HepG2 (cell line): ENCODE results near the gene C1S. TPM values are rescaled to one million over a fixed set of nuclear protein-coding genes. Genes with fewer than 3 reads are reported as not detected.

Source experiments
- ATAC-seq: fragments of 200-7000 bp; cut with Tn5 transposase; 3 replicates; pipeline ENCODE4 v1.9.1; 2020; ENCODE audit warnings: mild to moderate bottlenecking, moderate library complexity
- BruUV-seq: library from RNA; stranded (reverse); fragments of 400-500 nt; replicated peaks from 2 replicates; lab custom pipeline; 2021; lab: Mats Ljungman, UMichigan
- CTCF ChIA-PET: fragments of 300-600 bp; formaldehyde crosslinking; extraction: SDS; loops from one replicate; lab custom pipeline; 2021; ENCODE audit warnings: low total read pairs, inconsistent platforms, low intra/inter-chr PET ratio; lab: Yijun Ruan, JAX
- POLR2A ChIA-PET: fragments of 350-600 bp; sonication (Branson Sonifier 250); formaldehyde crosslinking; loops from one replicate; lab custom pipeline; 2020; ENCODE audit warnings: antibody characterized with exemption, inconsistent platforms; lab: Yijun Ruan, JAX
- DNase-seq: peaks from one replicate; pipeline ENCODE4 v3.0.0-alpha.2; 2015; ENCODE audit warnings: low spot score
- FAIRE-seq: peaks from 3 replicates; lab custom pipeline; 2011; peaks lifted over from hg19 to GRCh38; lab: Jason Lieb, UNC
- H2AFZ ChIP-seq: one replicate; pipeline ENCODE4 v1.6.1; 2011; ENCODE audit warnings: low read length, inconsistent platforms
- H3K27ac ChIP-seq: fragments of 300-600 bp; 3 replicates; pipeline ENCODE4 v1.8.0; 2011; ENCODE audit warnings: mixed run types, mild to moderate bottlenecking, mixed read lengths, low read length, inconsistent platforms; ENCODE audit not compliant: insufficient read depth; ENCODE audit errors: extremely low read length
- H3K27me3 ChIP-seq, 2 experiments: fragments of 200-600 bp in 1 of 2; 2 replicates in 1 of 2; 3 replicates in 1 of 2; pipeline versions ENCODE4 v1.6.0 to v1.8.0; 2011; ENCODE audit warnings: low read length in 2 of 2, mild to moderate bottlenecking in 2 of 2, moderate library complexity in 2 of 2, inconsistent platforms in 1 of 2; ENCODE audit not compliant: insufficient read depth in 2 of 2, control insufficient read depth in 1 of 2
- H3K36me3 ChIP-seq, 2 experiments: fragments of 200-600 bp in 1 of 2; replicated peaks in 1 of 2; 2 replicates in 1 of 2; 3 replicates in 1 of 2; pipeline versions ENCODE4 v1.5.1 to v1.8.0; 2011; ENCODE audit warnings: low read length in 2 of 2, inconsistent platforms in 1 of 2; ENCODE audit not compliant: insufficient read depth in 2 of 2, control insufficient read depth in 1 of 2
- H3K4me1 ChIP-seq: 2 replicates; pipeline ENCODE4 v1.5.1; 2012; ENCODE audit warnings: low read length, inconsistent platforms; ENCODE audit not compliant: insufficient read depth
- H3K4me2 ChIP-seq: 2 replicates; pipeline ENCODE4 v1.6.0; 2011; ENCODE audit warnings: low read depth, low read length, inconsistent platforms
- H3K4me3 ChIP-seq, 3 experiments: fragments of 200-600 bp in 1 of 3; sonication (generic), shearing (Covaris generic) in 1 of 3; replicated peaks in 1 of 3; 2 replicates each; pipeline ENCODE4 v1.5.1; 2011 to 2016; ENCODE audit warnings: low read length in 3 of 3, inconsistent platforms in 2 of 3, low read depth in 2 of 3, mild to moderate bottlenecking in 2 of 3, control low read depth in 1 of 3, mixed read lengths in 1 of 3; ENCODE audit not compliant: insufficient read depth in 1 of 3
- H3K79me2 ChIP-seq: one replicate; pipeline ENCODE4 v1.6.1; 2011; ENCODE audit warnings: low read length, inconsistent platforms; ENCODE audit not compliant: insufficient read depth
- H3K9ac ChIP-seq: 2 replicates; pipeline ENCODE4 v1.6.0; 2011; ENCODE audit warnings: mild to moderate bottlenecking, low read depth, low read length, inconsistent platforms; ENCODE audit not compliant: insufficient read depth
- H3K9me3 ChIP-seq: 2 replicates; pipeline ENCODE4 v1.5.1; 2012; ENCODE audit warnings: mild to moderate bottlenecking, low read length
- H4K20me1 ChIP-seq: 2 replicates; pipeline ENCODE4 v1.6.0; 2011; ENCODE audit warnings: inconsistent platforms, mild to moderate bottlenecking, low read length, moderate library complexity; ENCODE audit not compliant: insufficient read depth
- AHR ChIP-seq: IDR thresholded peaks from 2 replicates; pipeline ENCODE4 v1.6.1; 2018; ENCODE audit warnings: missing genetic modification reagents, missing compliant biosample characterization
- ARNT2 ChIP-seq: sonication (generic); formaldehyde crosslinking; IDR thresholded peaks from 2 replicates; pipeline ENCODE4 v1.8.0; 2022; ENCODE audit warnings: mild to moderate bottlenecking, low read depth, missing genetic modification reagents, moderate library complexity
- GTF3A ChIP-seq: sonication (generic); formaldehyde crosslinking; conservative IDR thresholded peaks from 2 replicates; pipeline ENCODE4 v1.4.0; 2020; ENCODE audit warnings: mild to moderate bottlenecking, missing genetic modification reagents
- NFIC ChIP-seq: IDR thresholded peaks from 2 replicates; pipeline ENCODE4 v1.6.1; 2012; ENCODE audit warnings: mild to moderate bottlenecking, low read length, inconsistent platforms
- NR2C2 ChIP-seq: sonication (generic); formaldehyde crosslinking; IDR thresholded peaks from 2 replicates; pipeline ENCODE4 v1.4.0; 2020; ENCODE audit warnings: missing genetic modification reagents, mild to moderate bottlenecking, moderate library complexity, borderline replicate concordance
- POGZ ChIP-seq: sonication (generic); formaldehyde crosslinking; IDR thresholded peaks from 2 replicates; pipeline ENCODE4 v1.4.0; 2020; ENCODE audit warnings: mild to moderate bottlenecking, missing genetic modification reagents
- THYN1 ChIP-seq: sonication (generic); formaldehyde crosslinking; IDR thresholded peaks from 2 replicates; pipeline ENCODE4 v1.8.1; 2023; ENCODE audit warnings: low read depth, mild to moderate bottlenecking, moderate library complexity, missing genetic modification reagents, borderline replicate concordance
- ZNF451 ChIP-seq: sonication (generic); formaldehyde crosslinking; IDR thresholded peaks from 2 replicates; pipeline ENCODE4 v1.5.0; 2020; ENCODE audit warnings: mild to moderate bottlenecking, missing genetic modification reagents
- ZNF577 ChIP-seq: sonication (generic); formaldehyde crosslinking; IDR thresholded peaks from 2 replicates; pipeline ENCODE4 v1.4.0; 2020; ENCODE audit warnings: mild to moderate bottlenecking, low read depth, missing genetic modification reagents, borderline replicate concordance
- ZNF790 ChIP-seq: sonication (generic); formaldehyde crosslinking; IDR thresholded peaks from 2 replicates; pipeline ENCODE4 v1.8.0; 2022; ENCODE audit warnings: missing genetic modification reagents, mild to moderate bottlenecking, borderline replicate concordance
- ZSCAN30 ChIP-seq: sonication (generic); formaldehyde crosslinking; IDR thresholded peaks from 2 replicates; pipeline ENCODE4 v1.5.0; 2020; ENCODE audit warnings: mild to moderate bottlenecking, missing genetic modification reagents
- WGBS: methylation state at CpG from one replicate; pipeline ENCODE4 v1.1.6; 2017; ENCODE audit warnings: low lambda C conversion rate; 5-methylcytosine and 5-hydroxymethylcytosine counted together
- in situ Hi-C: cut with HindIII; loops from 2 replicates; pipeline ENCODE4 v1.10.0; 2017; ENCODE audit warnings: low pct_unique_long_range_greater_than_20kb; ENCODE audit not compliant: extremely low pct_ligation_motif_present
- intact Hi-C: fragments of 100-400 bp; cut with micrococcal nuclease; formaldehyde crosslinking; loops from one replicate; pipeline ENCODE4 v1.10.0; 2022; ENCODE audit not compliant: unreplicated experiment
- polyA plus RNA-seq, 8 experiments: library from polyadenylated mRNA; depleted of rRNA in 3 of 8; stranded (reverse) in 7 of 8; unstranded in 1 of 8; fragments of >200 nt; fragmentation: Illumina TruSeq in 4 of 8; extraction: Trizol in 4 of 8; gene quantifications; 2 replicates each; pipeline versions ENCODE4 v1.2.1 to v1.2.3, GENCODE V29; 2011 to 2016; ENCODE audit warnings: low read depth in 4 of 8, missing spikeins in 1 of 8, mixed read lengths in 1 of 8; ENCODE audit not compliant: insufficient read depth in 1 of 8
- total RNA-seq, 5 experiments: library from RNA; depleted of rRNA; stranded (reverse); fragments of >200 nt; fragmentation: Illumina TruSeq; extraction: Trizol; gene quantifications; 2 replicates each; pipeline ENCODE4 v1.2.3, GENCODE V29; 2016; ENCODE audit warnings: low read depth in 1 of 5
- TF ChIP-seq, protein P1 (sequence below): sonication (generic); formaldehyde crosslinking; IDR thresholded peaks from 2 replicates; pipeline ENCODE4 v1.4.0; 2020; ENCODE audit warnings: missing genetic modification reagents, borderline replicate concordance
- TF ChIP-seq, protein P2 (sequence below): sonication (generic); formaldehyde crosslinking; IDR thresholded peaks from 2 replicates; pipeline ENCODE4 v1.4.0; 2020; ENCODE audit warnings: mild to moderate bottlenecking, missing genetic modification reagents
- TF ChIP-seq, protein P3 (sequence below): sonication (generic); formaldehyde crosslinking; IDR thresholded peaks from 2 replicates; pipeline ENCODE4 v1.4.0; 2020; ENCODE audit warnings: mild to moderate bottlenecking, missing genetic modification reagents

The C1S gene
- total and polyA plus RNA-seq, 2 of the 13 experiments (the other 11 are each of a cell fraction or from before 2014, with no cell fraction given) = 14.5 to 18.2 TPM

DNA sequence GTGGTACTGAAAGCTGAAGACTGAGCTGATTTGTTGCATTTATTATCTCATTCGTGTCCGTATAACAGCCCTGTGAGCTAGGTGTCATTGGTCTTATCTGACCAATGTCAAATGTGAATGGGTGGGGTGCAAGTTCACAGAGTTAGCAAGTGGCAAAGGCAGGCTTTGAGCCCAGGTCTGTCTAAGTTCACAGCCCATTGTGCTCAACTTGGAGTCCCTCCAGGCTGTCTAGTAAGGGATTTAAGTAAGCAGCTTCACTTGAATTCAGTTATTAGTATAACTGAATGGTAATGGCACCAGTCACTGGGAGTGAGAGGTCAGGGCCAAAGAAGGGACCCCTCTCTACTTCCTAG, 8.5 kb downstream of the C1S start:
- WGBS = 71% methylated on average over 2 of the region's 2 CpGs
- POLR2A ChIA-PET = interaction anchor here (0.6 to 1.4 kb wide), 2 partner anchors 10 to 39 kb away, joined by 3 to 4 read pairs; no protein-coding TSS in a partner anchor
- no peak overlapping the region for H2AFZ ChIP-seq
- no peaks in the 10 kb centered on the region for H3K79me2 ChIP-seq
- ATAC-seq (no peak), DNase-seq (no peak)
- H3K9me3 ChIP-seq = no peaks in the 10 kb centered on the region
- no peak overlapping the region for H3K9ac ChIP-seq
- H3K36me3 ChIP-seq = no peaks in the 10 kb centered on the region
- H3K4me2 ChIP-seq = no peak overlapping the region
- intact Hi-C loops = no loop called here
- no TSS peak for BruUV-seq
- TF ChIP-seq ZSCAN30 = no peak
- TF ChIP-seq GTF3A (CRISPR knock-in tag) = no peak
- no peak for TF ChIP-seq ZNF451
- TF ChIP-seq ARNT2 (CRISPR knock-in tag) = no peak
- TF ChIP-seq ZNF577 (CRISPR knock-in tag) = no peak
- TF ChIP-seq AHR (CRISPR knock-in tag) = no peak
- TF ChIP-seq, protein P1, sequence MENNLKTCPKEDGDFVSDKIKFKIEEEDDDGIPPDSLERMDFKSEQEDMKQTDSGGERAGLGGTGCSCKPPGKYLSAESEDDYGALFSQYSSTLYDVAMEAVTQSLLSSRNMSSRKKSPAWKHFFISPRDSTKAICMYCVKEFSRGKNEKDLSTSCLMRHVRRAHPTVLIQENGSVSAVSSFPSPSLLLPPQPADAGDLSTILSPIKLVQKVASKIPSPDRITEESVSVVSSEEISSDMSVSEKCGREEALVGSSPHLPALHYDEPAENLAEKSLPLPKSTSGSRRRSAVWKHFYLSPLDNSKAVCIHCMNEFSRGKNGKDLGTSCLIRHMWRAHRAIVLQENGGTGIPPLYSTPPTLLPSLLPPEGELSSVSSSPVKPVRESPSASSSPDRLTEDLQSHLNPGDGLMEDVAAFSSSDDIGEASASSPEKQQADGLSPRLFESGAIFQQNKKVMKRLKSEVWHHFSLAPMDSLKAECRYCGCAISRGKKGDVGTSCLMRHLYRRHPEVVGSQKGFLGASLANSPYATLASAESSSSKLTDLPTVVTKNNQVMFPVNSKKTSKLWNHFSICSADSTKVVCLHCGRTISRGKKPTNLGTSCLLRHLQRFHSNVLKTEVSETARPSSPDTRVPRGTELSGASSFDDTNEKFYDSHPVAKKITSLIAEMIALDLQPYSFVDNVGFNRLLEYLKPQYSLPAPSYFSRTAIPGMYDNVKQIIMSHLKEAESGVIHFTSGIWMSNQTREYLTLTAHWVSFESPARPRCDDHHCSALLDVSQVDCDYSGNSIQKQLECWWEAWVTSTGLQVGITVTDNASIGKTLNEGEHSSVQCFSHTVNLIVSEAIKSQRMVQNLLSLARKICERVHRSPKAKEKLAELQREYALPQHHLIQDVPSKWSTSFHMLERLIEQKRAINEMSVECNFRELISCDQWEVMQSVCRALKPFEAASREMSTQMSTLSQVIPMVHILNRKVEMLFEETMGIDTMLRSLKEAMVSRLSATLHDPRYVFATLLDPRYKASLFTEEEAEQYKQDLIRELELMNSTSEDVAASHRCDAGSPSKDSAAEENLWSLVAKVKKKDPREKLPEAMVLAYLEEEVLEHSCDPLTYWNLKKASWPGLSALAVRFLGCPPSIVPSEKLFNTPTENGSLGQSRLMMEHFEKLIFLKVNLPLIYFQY (CRISPR knock-in tag) = no peak
- TF ChIP-seq, protein P2, sequence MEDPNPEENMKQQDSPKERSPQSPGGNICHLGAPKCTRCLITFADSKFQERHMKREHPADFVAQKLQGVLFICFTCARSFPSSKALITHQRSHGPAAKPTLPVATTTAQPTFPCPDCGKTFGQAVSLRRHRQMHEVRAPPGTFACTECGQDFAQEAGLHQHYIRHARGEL = no peak
- TF ChIP-seq, protein P3, sequence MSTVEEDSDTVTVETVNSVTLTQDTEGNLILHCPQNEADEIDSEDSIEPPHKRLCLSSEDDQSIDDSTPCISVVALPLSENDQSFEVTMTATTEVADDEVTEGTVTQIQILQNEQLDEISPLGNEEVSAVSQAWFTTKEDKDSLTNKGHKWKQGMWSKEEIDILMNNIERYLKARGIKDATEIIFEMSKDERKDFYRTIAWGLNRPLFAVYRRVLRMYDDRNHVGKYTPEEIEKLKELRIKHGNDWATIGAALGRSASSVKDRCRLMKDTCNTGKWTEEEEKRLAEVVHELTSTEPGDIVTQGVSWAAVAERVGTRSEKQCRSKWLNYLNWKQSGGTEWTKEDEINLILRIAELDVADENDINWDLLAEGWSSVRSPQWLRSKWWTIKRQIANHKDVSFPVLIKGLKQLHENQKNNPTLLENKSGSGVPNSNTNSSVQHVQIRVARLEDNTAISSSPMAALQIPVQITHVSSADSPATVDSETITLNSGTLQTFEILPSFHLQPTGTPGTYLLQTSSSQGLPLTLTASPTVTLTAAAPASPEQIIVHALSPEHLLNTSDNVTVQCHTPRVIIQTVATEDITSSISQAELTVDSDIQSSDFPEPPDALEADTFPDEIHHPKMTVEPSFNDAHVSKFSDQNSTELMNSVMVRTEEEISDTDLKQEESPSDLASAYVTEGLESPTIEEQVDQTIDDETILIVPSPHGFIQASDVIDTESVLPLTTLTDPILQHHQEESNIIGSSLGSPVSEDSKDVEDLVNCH (CRISPR knock-in tag) = no peak
- no peak for TF ChIP-seq NFIC
- TF ChIP-seq THYN1 (CRISPR knock-in tag) = no peak
- TF ChIP-seq POGZ (CRISPR knock-in tag) = no peak
- no peak for TF ChIP-seq NR2C2 (CRISPR knock-in tag)
- TF ChIP-seq ZNF790 (CRISPR knock-in tag) = no peak
- TF ChIP-seq, all 625 proteins: peak for 0
- FAIRE-seq = no peak
- Histone ChIP-seq H3K27ac (no peak overlapping the region), H3K4me3 (no peak overlapping the region), H3K4me1 (peaks cover 18% of the 10 kb centered on the region), H3K27me3 (no peaks in the 10 kb centered on the region), H4K20me1 (no peaks in the 10 kb centered on the region)
- CTCF ChIA-PET = no interaction called here
- in situ Hi-C loops = loop anchor here (10.0 kb wide), 1 partner anchor 46 kb away; no protein-coding TSS in a partner anchor
